Esophagus squamous epithelium (tissue), 4 donors: Measurements from ENCODE around the gene MAS1L.

Source experiments
- POLR2A ChIP-seq, 4 donors: fragments of 450-650 bp; IDR thresholded peaks; one replicate each; pipeline ENCODE4 v1.6.1; 2017; ENCODE audit warnings: antibody characterized with exemption in 4 of 4, mild to moderate bottlenecking in 4 of 4, moderate library complexity in 3 of 4
- TF ChIP-seq, protein P1 (sequence below), 6 experiments: fragments of 450-650 bp in 4 of 6; fragments of 200-600 bp in 2 of 6; sonication (generic) in 2 of 6; IDR thresholded peaks; one replicate each; pipeline ENCODE4 v1.5.1; 2016 to 2019; ENCODE audit warnings: antibody characterized with exemption in 6 of 6, mild to moderate bottlenecking in 4 of 6, moderate library complexity in 4 of 6

DNA sequence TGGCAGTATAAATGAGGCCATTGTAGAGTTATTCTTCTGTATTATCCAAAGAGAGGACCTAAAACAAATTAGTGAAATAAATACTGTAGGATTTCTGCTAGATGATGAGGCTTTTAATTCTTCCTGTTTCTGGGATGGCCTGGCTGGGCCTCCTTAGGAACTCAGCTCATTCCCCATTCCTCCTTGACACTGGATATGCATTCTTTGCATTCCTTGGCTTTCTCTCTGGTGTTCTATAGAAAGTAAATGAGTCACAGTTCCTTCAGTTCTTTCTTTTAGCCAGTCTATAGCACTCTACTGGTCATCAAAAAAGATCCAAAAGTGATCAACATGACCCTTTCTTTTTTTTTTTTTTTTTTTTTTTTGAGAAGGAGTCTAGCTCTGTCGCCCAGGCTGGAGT is 40.1 kb downstream of the MAS1L start:
- TF ChIP-seq, protein P1, sequence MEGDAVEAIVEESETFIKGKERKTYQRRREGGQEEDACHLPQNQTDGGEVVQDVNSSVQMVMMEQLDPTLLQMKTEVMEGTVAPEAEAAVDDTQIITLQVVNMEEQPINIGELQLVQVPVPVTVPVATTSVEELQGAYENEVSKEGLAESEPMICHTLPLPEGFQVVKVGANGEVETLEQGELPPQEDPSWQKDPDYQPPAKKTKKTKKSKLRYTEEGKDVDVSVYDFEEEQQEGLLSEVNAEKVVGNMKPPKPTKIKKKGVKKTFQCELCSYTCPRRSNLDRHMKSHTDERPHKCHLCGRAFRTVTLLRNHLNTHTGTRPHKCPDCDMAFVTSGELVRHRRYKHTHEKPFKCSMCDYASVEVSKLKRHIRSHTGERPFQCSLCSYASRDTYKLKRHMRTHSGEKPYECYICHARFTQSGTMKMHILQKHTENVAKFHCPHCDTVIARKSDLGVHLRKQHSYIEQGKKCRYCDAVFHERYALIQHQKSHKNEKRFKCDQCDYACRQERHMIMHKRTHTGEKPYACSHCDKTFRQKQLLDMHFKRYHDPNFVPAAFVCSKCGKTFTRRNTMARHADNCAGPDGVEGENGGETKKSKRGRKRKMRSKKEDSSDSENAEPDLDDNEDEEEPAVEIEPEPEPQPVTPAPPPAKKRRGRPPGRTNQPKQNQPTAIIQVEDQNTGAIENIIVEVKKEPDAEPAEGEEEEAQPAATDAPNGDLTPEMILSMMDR (IDR thresholded peaks at IDR 0.05) = no peak
- TF ChIP-seq POLR2A (IDR thresholded peaks at IDR 0.05) = no peak
